Endothelial cell of umbilical vein (primary cell): Measurements from ENCODE around the gene TRIM67.
"Not testable (repeated sequence)": the region's sequence is repeated elsewhere in the genome, so short reads cannot be mapped to it uniquely, and the experiment has no call there.

ENCODE experiments used
- EZH2 ChIP-seq: IDR thresholded peaks from 2 replicates; pipeline ENCODE4 v1.6.1; 2012; ENCODE audit warnings: borderline replicate concordance, low read depth, mild to moderate bottlenecking, moderate library complexity, low read length, inconsistent platforms; ENCODE audit not compliant: severe bottlenecking
- MYC ChIP-seq: IDR thresholded peaks from one replicate; pipeline ENCODE4 v1.6.1; 2011; ENCODE audit warnings: mild to moderate bottlenecking, low read depth, low read length
- POLR2A ChIP-seq: IDR thresholded peaks from 2 replicates; pipeline ENCODE4 v1.6.1; 2012; ENCODE audit warnings: low read depth, mild to moderate bottlenecking, control low read depth, low read length
- POLR2AphosphoS5 ChIP-seq: IDR thresholded peaks from 2 replicates; pipeline ENCODE4 v1.6.1; 2012; ENCODE audit warnings: low read depth, mild to moderate bottlenecking, control low read depth, low read length, moderate library complexity; ENCODE audit not compliant: insufficient read depth
- TF ChIP-seq, protein P1 (sequence below), 2 donors: IDR thresholded peaks; 1 replicate in 1 of 2; 2 replicates in 1 of 2; pipeline ENCODE4 v1.5.1; 2011; ENCODE audit warnings: low read length in 2 of 2, mild to moderate bottlenecking in 2 of 2, moderate library complexity in 2 of 2, control low read depth in 1 of 2, inconsistent platforms in 1 of 2, low read depth in 1 of 2; ENCODE audit not compliant: insufficient read depth in 1 of 2; ENCODE audit errors: extremely low read depth in 1 of 2

DNA sequence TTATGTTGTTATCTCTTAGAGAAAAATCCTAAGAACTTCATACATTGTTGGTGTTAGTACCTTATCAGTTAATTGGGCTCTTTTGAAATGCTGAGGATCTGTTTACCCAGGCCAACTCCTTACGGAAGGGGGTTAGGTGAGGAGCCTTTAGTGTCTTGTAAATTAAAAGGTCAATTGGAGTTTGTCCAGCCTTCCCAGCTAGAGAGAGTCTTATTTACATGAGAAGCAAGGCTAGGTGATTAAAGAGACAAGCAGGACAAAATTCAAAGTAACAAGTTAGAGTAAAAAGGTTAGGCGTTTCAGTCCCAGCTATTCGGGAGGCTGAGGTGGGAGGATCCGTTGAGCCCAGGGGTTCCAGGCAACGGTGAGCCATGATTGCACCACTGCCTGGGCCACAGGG is 50.4 kb downstream of the TRIM67 start:
- TF ChIP-seq, protein P1, sequence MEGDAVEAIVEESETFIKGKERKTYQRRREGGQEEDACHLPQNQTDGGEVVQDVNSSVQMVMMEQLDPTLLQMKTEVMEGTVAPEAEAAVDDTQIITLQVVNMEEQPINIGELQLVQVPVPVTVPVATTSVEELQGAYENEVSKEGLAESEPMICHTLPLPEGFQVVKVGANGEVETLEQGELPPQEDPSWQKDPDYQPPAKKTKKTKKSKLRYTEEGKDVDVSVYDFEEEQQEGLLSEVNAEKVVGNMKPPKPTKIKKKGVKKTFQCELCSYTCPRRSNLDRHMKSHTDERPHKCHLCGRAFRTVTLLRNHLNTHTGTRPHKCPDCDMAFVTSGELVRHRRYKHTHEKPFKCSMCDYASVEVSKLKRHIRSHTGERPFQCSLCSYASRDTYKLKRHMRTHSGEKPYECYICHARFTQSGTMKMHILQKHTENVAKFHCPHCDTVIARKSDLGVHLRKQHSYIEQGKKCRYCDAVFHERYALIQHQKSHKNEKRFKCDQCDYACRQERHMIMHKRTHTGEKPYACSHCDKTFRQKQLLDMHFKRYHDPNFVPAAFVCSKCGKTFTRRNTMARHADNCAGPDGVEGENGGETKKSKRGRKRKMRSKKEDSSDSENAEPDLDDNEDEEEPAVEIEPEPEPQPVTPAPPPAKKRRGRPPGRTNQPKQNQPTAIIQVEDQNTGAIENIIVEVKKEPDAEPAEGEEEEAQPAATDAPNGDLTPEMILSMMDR (IDR thresholded peaks at IDR 0.05; ENCODE audit: extremely low read depth in 1 of 2, insufficient read depth in 1 of 2, low read depth in 1 of 2, low read length in 2 of 2) = not testable (repeated sequence)
- TF ChIP-seq POLR2A, EZH2, POLR2AphosphoS5, MYC: not testable (repeated sequence)
